Activated T-helper 1 cell treated with anti-CD3 and anti-CD28 coated beads, Interleukin-12 subunit alpha, Interleukin-12 subunit beta, Interleukin-2, Interleukin-4 antibody, amounts not matched to agents 30 ng/mL and 10 ng/mL and 1 ng/mL, durations not matched to agents 14 hours and 24 hours and 36 hours (primary cell): ENCODE measurements around the gene PLEKHJ1. TPM values are rescaled to one million over a fixed set of nuclear protein-coding genes. Genes with fewer than 3 reads are reported as not detected.

ENCODE experiments used
- DNase-seq: peaks from one replicate; pipeline ENCODE4 v3.0.0; 2021; ENCODE audit warnings: low spot score
- H3K27ac Mint-ChIP-seq: one replicate; pipeline ENCODE4 v1.8.0; 2021; ENCODE audit warnings: mild to moderate bottlenecking, mixed read lengths
- H3K27me3 Mint-ChIP-seq: one replicate; pipeline ENCODE4 v1.8.0; 2022; ENCODE audit warnings: mild to moderate bottlenecking, moderate library complexity, mixed read lengths; ENCODE audit not compliant: insufficient read depth
- H3K36me3 Mint-ChIP-seq: one replicate; pipeline ENCODE4 v1.8.0; 2021; ENCODE audit warnings: low read depth, mixed read lengths
- H3K4me1 Mint-ChIP-seq: one replicate; pipeline ENCODE4 v1.8.0; 2021; ENCODE audit warnings: low read depth, mixed read lengths
- H3K4me3 Mint-ChIP-seq: one replicate; pipeline ENCODE4 v1.8.0; 2021; ENCODE audit warnings: mild to moderate bottlenecking, moderate library complexity, mixed read lengths
- H3K9me3 Mint-ChIP-seq: one replicate; pipeline ENCODE4 v1.8.0; 2021; ENCODE audit warnings: mixed read lengths
- intact Hi-C: fragments of 100-400 bp; cut with micrococcal nuclease; formaldehyde crosslinking; loops from one replicate; pipeline ENCODE4 v1.15.1; 2024
- total RNA-seq: library from RNA; stranded (reverse); gene quantifications from 2 replicates; pipeline ENCODE4 v1.2.3, GENCODE V29; 2022

The PLEKHJ1 gene
- total RNA-seq, 1 donor from 2014 or later: 67.5 TPM

- H3K4me1 Mint-ChIP-seq: peaks cover 20% of the 10 kb centered on the region
- no peak overlapping the region for H3K27ac Mint-ChIP-seq
- no peak overlapping the region for H3K4me3 Mint-ChIP-seq
- no peaks in the 10 kb centered on the region for H3K27me3 Mint-ChIP-seq
- no peaks in the 10 kb centered on the region for H3K36me3 Mint-ChIP-seq
- intact Hi-C loops: no loop called here
- no peaks in the 10 kb centered on the region for H3K9me3 Mint-ChIP-seq
- no peak for DNase-seq
Observed at GRCh38 chr19:2261438-2262172, 25.5 kb upstream of the PLEKHJ1 start.

DNA sequence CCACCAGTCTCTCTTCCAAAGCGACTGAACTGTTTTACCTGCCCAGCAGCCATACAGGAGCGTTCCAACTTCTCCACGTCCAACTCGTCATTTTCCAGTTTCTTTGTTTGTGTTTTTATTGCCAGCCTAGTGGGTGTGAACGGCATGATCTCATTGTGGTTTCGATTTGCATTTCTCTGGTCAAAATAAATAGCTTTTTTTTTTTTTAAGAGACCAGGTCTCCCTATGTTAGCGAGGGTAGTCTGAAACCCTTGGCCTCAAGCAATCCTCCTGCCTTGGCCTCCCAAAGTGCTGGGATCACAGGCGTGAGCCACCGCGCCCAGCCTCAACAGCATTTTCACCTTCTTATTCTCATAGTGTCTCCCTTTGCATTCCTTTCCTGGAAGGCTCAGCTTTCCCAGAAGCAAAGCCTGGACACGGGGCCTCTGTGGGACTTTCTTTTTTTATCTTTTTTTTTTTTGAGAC, 24.2 kb upstream of the PLEKHJ1 start:
- H3K4me3 Mint-ChIP-seq: peak overlapping the region; percentile 21
- no peaks in the 10 kb centered on the region for H3K27me3 Mint-ChIP-seq
- peaks cover 20% of the 10 kb centered on the region for H3K4me1 Mint-ChIP-seq
- H3K36me3 Mint-ChIP-seq: no peaks in the 10 kb centered on the region
- intact Hi-C loops: no loop called here
- peak overlapping the region; percentile 18 for H3K27ac Mint-ChIP-seq
- no peaks in the 10 kb centered on the region for H3K9me3 Mint-ChIP-seq
- no peak for DNase-seq

DNA sequence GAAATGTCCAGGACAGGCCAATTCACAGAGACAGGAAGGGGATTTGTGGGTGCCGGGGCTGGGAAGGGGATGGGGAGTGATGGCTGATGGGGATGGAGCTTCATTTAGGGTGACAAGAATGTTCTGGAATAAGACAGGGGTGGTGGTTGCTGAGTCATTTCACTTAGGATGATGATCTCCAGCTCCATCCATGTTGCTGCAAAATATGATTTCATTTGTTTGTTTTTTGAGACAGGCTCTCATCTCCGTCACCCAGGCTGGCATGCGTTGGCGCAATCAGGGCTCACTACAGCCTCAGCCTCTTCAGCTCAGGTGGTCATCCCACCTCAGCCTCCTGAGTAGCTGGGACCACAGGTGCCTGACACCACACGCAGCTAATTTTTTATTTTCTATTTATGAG, 23.2 kb upstream of the PLEKHJ1 start:
- H3K9me3 Mint-ChIP-seq: no peaks in the 10 kb centered on the region
- DNase-seq: no peak
- no peaks in the 10 kb centered on the region for H3K36me3 Mint-ChIP-seq
- intact Hi-C loops: no loop called here
- H3K4me3 Mint-ChIP-seq: peak overlapping the region; percentile 15
- H3K27ac Mint-ChIP-seq: peak overlapping the region; percentile 58
- H3K4me1 Mint-ChIP-seq: peaks cover 20% of the 10 kb centered on the region
- no peaks in the 10 kb centered on the region for H3K27me3 Mint-ChIP-seq

DNA sequence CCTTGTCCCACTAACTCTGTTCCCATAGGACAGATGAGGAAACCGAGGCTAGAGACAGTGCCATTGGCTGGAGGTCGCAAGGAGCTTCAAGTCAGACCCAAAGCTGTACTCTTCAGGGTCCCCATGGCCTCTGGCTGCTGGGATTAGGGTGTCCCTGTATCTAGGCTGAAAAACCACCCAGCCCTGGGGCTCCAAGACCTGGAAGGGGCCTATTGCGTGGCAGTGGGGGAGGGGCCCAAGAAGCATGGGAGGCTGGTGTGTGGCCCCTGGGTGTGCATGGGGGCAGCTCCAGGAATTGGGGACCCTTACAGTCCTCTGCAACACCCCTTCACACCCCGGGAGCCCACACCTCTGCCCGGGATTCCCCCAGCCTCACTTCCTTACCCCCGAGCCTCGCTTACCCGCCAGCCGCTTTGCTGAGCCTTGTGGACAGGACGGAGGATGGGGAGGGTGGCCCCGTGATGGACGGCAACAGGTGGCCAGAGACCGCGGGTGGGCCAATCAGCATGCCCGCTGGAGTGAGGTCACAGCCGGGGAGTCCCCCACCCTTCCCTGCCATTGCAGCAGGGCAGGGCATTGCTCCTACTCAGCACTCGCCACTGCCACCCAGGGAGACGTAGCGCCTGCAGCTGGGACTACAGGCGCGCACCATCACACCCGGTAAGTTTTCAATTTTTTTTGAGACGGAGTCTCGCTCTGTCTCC, 20.0 kb upstream of the PLEKHJ1 start, which contains the start of gene JSRP1:
Gene JSRP1, minus strand, starts transcription at position 436 of the 704 bp plus-strand sequence. CDS start 1,103 bp downstream, outside the sequence.
- intact Hi-C loops: no loop called here
- no peak for DNase-seq
- H3K4me1 Mint-ChIP-seq: peaks cover 20% of the 10 kb centered on the region
- no peaks in the 10 kb centered on the region for H3K36me3 Mint-ChIP-seq
- H3K27ac Mint-ChIP-seq: peak within 1 kb of the TSS; percentile 80
- H3K9me3 Mint-ChIP-seq: no peaks in the 10 kb centered on the region
- peaks cover 6% of the 10 kb centered on the region for H3K27me3 Mint-ChIP-seq
- no peak within 1 kb of the TSS for H3K4me3 Mint-ChIP-seq

GRCh38 chr19:2255112-2255845, 19.1 kb upstream of the PLEKHJ1 start:
- peaks cover 17% of the 10 kb centered on the region for H3K4me1 Mint-ChIP-seq
- DNase-seq: no peak
- no peak overlapping the region for H3K27ac Mint-ChIP-seq
- no peak overlapping the region for H3K4me3 Mint-ChIP-seq
- peaks cover 7% of the 10 kb centered on the region for H3K27me3 Mint-ChIP-seq
- H3K36me3 Mint-ChIP-seq: no peaks in the 10 kb centered on the region
- intact Hi-C loops: no loop called here
- H3K9me3 Mint-ChIP-seq: no peaks in the 10 kb centered on the region

DNA sequence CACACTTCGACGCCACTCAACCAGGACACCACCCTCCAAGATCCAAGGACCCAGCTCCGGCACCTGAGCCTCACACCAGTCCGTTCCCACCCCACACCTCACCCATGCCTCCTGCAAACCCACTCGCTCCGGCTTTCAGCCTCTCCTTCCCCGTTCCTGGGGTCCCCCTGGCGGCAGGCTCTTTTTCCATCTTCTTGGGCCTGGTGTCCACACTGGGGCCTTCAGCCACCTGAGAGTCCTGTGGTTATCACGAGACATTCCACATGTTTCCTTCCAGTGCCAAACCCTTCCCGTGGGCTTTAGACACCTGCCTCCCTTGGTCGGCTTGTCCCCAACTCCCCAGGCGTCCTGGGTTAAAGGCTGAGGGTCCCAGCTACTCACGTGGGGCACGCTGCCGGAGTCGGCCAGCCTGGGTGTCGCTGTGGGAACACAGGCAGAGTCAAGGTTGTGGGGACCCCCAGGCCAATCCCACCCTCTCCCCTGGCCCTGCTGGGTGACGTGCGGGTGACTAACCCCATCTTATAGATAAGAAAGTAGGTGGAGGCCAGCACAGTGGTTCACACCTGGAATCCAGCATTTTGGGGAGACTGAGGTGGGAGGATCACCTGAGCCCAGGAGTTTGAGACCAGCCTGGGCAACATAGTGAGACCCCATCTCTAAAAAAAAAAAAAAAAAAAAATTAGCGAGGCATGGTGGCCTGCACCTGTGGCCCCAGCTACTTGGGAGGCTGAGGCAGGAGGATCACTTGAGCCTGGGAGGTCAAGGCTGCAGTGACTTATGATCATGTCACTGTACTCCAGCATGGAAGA, 18.1 kb upstream of the PLEKHJ1 start:
- peaks cover 10% of the 10 kb centered on the region for H3K27me3 Mint-ChIP-seq
- H3K27ac Mint-ChIP-seq: no peak overlapping the region
- H3K4me1 Mint-ChIP-seq: peaks cover 11% of the 10 kb centered on the region
- DNase-seq: no peak
- no peaks in the 10 kb centered on the region for H3K36me3 Mint-ChIP-seq
- H3K4me3 Mint-ChIP-seq: no peak overlapping the region
- intact Hi-C loops: no loop called here
- H3K9me3 Mint-ChIP-seq: no peaks in the 10 kb centered on the region

- peak overlapping the region; percentile 15 for H3K4me3 Mint-ChIP-seq
- peaks cover 6% of the 10 kb centered on the region for H3K4me1 Mint-ChIP-seq
- H3K27me3 Mint-ChIP-seq: peaks cover 10% of the 10 kb centered on the region
- H3K9me3 Mint-ChIP-seq: no peaks in the 10 kb centered on the region
- no peak overlapping the region for H3K27ac Mint-ChIP-seq
- H3K36me3 Mint-ChIP-seq: no peaks in the 10 kb centered on the region
- DNase-seq: no peak
- intact Hi-C loops: loop anchor here (2.0 kb wide), 1 partner anchor 19 kb away; no protein-coding TSS in a partner anchor
Observed at GRCh38 chr19:2253106-2254063, 17.3 kb upstream of the PLEKHJ1 start.

- H3K27ac Mint-ChIP-seq: peak overlapping the region; percentile 58
- intact Hi-C loops: loop anchor here (2.0 kb wide), 1 partner anchor 20 kb away; no protein-coding TSS in a partner anchor
- H3K36me3 Mint-ChIP-seq: no peaks in the 10 kb centered on the region
- H3K27me3 Mint-ChIP-seq: peaks cover 10% of the 10 kb centered on the region
- peak overlapping the region; percentile 15 for H3K4me3 Mint-ChIP-seq
- DNase-seq: no peak
- H3K4me1 Mint-ChIP-seq: no peaks in the 10 kb centered on the region
- H3K9me3 Mint-ChIP-seq: no peaks in the 10 kb centered on the region
Observed at GRCh38 chr19:2252797-2253105, 16.6 kb upstream of the PLEKHJ1 start.

GRCh38 chr19:2252055-2252796, 16.1 kb upstream of the PLEKHJ1 start:
- H3K4me3 Mint-ChIP-seq: peak overlapping the region; percentile 15
- H3K36me3 Mint-ChIP-seq: no peaks in the 10 kb centered on the region
- H3K4me1 Mint-ChIP-seq: no peaks in the 10 kb centered on the region
- no peaks in the 10 kb centered on the region for H3K9me3 Mint-ChIP-seq
- DNase-seq: no peak
- peak overlapping the region; percentile 58 for H3K27ac Mint-ChIP-seq
- H3K27me3 Mint-ChIP-seq: peaks cover 10% of the 10 kb centered on the region
- intact Hi-C loops: loop anchor here (2.0 kb wide), 1 partner anchor 21 kb away; no protein-coding TSS in a partner anchor

DNA sequence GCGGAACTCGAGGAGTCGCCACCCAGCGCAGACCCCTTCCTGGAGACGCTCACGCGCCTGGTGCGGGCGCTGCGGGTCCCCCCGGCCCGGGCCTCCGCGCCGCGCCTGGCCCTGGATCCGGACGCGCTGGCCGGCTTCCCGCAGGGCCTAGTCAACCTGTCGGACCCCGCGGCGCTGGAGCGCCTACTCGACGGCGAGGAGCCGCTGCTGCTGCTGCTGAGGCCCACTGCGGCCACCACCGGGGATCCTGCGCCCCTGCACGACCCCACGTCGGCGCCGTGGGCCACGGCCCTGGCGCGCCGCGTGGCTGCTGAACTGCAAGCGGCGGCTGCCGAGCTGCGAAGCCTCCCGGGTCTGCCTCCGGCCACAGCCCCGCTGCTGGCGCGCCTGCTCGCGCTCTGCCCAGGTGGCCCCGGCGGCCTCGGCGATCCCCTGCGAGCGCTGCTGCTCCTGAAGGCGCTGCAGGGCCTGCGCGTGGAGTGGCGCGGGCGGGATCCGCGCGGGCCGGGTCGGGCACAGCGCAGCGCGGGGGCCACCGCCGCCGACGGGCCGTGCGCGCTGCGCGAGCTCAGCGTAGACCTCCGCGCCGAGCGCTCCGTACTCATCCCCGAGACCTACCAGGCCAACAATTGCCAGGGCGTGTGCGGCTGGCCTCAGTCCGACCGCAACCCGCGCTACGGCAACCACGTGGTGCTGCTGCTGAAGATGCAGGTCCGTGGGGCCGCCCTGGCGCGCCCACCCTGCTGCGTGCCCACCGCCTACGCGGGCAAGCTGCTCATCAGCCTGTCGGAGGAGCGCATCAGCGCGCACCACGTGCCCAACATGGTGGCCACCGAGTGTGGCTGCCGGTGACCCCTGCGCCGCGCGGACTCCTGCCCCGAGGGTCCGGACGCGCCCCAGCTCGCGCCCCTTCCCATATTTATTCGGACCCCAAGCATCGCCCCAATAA, 15.3 kb upstream of the PLEKHJ1 start:
- Mint-ChIP-seq H3K27ac (no peak overlapping the region), H3K9me3 (no peaks in the 10 kb centered on the region), H3K27me3 (peaks cover 10% of the 10 kb centered on the region), H3K36me3 (no peaks in the 10 kb centered on the region), H3K4me1 (no peaks in the 10 kb centered on the region), H3K4me3 (no peak overlapping the region)
- no peak for DNase-seq
- intact Hi-C loops: loop anchor here (2.0 kb wide), 1 partner anchor 21 kb away; no protein-coding TSS in a partner anchor
